ENCODE data around the gene LHX4. TPM values are rescaled to one million over a fixed set of nuclear protein-coding genes. Genes with fewer than 3 reads are reported as not detected.

Gene LHX4
- polyA plus RNA-seq, 1 donor: 3.1 TPM

DNA sequence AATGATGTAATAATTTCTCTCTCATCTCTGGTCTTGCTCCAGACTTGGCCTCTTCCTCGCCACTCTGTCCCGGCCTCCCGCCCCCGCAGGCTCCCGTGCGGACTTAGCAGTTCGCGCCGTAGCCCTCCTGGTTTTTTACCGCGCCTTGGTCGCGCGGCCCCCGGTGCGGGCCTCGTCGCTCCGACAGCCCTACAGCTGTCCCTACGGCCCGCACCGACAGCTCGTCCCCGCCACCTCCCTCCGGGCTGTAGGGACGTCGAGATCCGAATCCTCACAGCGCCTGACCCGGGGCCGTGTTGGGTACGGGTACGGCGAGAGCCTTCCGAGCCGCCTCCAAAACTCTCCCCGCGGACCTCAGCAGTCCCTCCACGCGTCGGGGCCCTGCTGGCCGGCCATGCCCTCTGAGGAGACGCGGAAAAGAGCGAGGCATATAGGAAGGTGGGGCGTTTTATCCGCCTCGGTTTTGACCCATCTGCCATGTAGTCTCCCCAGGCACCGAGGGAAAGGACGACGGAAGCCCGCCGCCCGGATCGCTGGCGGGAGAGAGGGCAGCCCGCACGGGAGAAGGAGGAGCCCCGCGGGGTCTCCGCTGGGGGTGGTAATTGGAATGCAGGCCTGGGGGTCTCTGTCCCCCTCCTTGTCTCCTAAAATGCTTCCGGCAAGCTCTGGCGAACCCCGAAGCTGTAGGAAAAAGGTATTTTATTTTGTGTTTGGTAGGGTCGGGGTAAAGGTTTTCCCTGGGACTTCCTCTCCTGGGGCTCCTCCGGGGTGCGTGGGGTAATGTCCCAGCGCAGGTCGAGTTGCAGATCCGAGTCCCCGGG is 3.3 kb downstream of the LHX4 start:
- DNase-seq: no peak
- Histone ChIP-seq H3K4me3 (ENCODE audit: low read length) (no peak overlapping the region), H3K4me1 (ENCODE audit: control insufficient read depth, insufficient read depth, low read length) (peaks cover 30% of the 10 kb centered on the region), H3K9me3 (ENCODE audit: control insufficient read depth, low read depth, low read length) (peaks cover 21% of the 10 kb centered on the region), H3K27ac (ENCODE audit: low read length) (no peak overlapping the region), H3K27me3 (ENCODE audit: control insufficient read depth, insufficient read depth, low read length) (peaks cover 96% of the 10 kb centered on the region), H3K36me3 (ENCODE audit: control insufficient read depth, insufficient read depth, low read length) (no peaks in the 10 kb centered on the region)
- WGBS (ENCODE audit: insufficient coverage, low lambda C conversion rate): no CpG with 5 or more reads among the region's 71 CpGs

DNA sequence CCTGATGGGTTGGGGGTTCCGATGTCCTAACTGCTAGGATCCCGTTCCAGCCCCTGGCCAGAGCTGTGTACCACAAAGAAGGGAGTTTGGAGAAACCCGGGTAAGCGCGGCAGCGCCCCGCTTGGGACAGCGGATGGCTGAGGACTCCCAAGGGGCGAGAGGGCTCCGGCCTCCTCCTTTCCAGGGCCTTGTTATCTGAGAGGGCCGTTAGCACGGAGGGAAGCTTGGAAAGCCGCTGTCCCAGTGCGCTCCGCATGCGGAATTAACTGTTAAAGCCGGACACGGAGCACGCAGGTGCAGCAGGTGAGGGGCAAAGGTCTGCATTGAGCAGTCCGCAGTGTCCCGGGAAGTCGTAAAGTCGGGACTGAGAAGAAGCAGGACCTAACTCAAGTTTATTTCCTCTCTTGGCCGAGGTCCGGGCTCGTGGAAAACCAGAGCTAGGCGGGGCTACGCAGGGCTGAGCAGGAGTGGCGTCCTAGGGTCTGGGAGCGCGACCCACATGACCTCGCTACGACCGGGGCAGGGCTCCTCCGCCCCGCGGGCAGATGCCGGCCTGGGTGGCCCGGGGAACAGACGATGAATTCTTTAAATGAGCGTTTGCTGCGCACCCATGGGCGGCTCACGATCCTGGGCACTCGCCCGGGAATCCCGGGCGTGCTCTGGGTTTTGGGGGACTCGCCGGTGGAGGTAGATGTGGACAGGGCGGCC is 4.5 kb downstream of the LHX4 start:
- H3K4me1 ChIP-seq (ENCODE audit: control insufficient read depth, insufficient read depth, low read length): peaks cover 26% of the 10 kb centered on the region
- H3K9me3 ChIP-seq (ENCODE audit: control insufficient read depth, low read depth, low read length): peaks cover 16% of the 10 kb centered on the region
- no CpG with 5 or more reads among the region's 51 CpGs for WGBS (ENCODE audit: insufficient coverage, low lambda C conversion rate)

DNA sequence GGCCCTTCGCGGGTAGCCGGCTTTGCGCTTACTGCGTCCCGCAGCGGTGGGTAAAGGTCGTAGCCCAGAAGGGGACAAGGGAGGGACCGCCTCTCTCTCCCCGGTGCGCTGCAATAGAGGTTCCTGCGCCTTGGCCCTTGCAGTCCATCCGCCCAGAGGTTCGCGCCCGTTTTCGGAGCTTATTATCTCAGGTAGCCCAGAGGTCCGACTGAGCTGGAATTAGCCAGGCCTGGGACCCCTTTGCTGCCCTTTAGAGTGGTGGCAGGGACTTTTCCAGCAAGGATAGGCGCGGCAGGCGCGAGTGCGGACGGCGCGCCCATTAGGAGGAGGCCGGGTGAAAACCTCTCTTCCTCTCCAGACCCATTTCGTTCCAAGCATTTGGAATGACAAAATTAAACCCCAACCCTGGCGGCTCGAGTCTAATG is 5.0 kb downstream of the LHX4 start:
- Histone ChIP-seq H3K27ac (ENCODE audit: low read length) (no peak overlapping the region), H3K4me3 (ENCODE audit: low read length) (no peak overlapping the region), H3K36me3 (ENCODE audit: control insufficient read depth, insufficient read depth, low read length) (no peaks in the 10 kb centered on the region), H3K9me3 (ENCODE audit: control insufficient read depth, low read depth, low read length) (peaks cover 16% of the 10 kb centered on the region), H3K4me1 (ENCODE audit: control insufficient read depth, insufficient read depth, low read length) (peaks cover 26% of the 10 kb centered on the region), H3K27me3 (ENCODE audit: control insufficient read depth, insufficient read depth, low read length) (peaks cover 98% of the 10 kb centered on the region)
- no peak for DNase-seq
- WGBS (ENCODE audit: insufficient coverage, low lambda C conversion rate): 0% methylated on average over 1 of the region's 30 CpGs

More for the DNA sequence above, 4.5 kb downstream of the LHX4 start:
- H3K4me3 ChIP-seq (ENCODE audit: low read length): peak overlapping the region; percentile 6
- H3K27ac ChIP-seq (ENCODE audit: low read length): no peak overlapping the region
- peak in 1 of 2 donors; percentile 62 for DNase-seq
- H3K27me3 ChIP-seq (ENCODE audit: control insufficient read depth, insufficient read depth, low read length): peaks cover 96% of the 10 kb centered on the region
- H3K36me3 ChIP-seq (ENCODE audit: control insufficient read depth, insufficient read depth, low read length): no peaks in the 10 kb centered on the region

DNA sequence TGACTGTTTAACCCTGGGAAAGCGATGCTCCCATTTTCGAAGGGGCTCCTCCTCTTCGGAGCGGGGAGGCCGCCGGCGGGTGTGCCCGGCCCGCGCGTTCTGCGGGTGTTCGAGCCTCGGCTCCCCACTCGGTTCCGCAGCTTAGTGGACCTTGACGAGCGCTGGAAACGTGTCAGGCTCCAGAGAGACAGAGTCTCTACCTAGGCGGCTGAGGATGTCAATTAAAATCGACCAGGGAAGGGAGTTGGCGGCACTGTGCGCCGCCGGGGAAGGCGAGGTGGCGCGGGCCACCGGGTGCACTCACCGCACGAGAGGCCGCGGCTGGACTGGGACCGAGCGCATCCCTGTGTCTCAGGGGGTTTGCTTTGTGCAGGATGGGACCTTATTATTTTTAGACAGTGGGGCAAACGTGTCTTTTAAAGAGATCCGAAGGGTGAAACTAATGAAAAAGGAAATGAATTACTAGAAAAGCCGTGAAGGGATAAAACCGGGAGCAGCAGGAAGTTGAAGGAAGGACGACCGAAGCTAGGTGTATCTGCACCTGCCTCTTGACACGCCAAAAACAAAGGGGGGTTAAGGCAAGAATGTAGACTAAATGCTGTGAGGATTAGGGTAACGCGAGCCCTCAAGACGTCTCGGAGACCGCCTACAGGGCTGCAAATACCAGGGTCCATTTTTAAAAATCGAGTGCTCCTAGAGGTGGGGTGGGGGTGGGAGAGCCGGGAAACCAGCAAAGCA is 5.6 kb downstream of the LHX4 start:
- 0% methylated on average over 3 of the region's 49 CpGs for WGBS (ENCODE audit: insufficient coverage, low lambda C conversion rate)
- DNase-seq: no peak
- no peak overlapping the region for H3K4me3 ChIP-seq (ENCODE audit: low read length)

DNA sequence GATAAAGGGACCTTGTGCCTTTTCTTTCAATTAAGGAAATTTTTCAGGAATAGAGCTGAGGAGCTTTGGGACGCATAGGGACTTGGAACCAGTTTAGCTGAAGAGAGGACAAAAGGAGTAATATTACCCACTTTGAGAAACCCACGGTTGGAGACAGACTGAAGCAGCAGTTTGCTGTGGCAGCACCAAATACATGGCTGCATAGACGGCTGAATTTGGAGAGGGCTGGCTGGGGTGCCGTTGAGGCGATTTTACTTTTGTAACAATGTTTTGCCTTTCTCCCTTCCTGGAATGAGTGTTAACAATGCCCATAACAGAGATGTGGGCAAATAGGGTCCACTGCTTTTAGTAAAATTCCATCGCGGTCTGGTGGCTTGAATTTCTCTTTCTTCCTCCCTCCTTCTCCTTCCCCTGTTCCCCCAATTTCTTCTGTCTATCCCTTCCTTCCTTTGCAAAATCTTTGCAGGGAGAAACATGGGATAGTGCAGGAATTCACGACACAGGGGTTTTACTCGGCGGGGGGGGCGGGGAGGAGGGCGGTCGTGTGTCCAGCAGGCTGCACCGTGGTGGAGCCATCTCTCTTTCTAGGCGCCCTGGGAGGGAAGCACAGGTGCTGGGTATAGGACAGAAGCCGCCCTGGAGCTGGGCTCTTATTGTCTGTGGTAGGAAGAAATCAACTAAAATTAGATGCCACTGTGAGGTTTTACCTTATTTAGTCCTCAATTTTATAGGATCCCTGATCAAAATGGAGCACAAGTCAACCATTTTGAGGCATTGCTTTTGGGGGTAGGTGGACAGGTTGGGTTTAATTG is 6.8 kb downstream of the LHX4 start:
- Histone ChIP-seq H3K9me3 (ENCODE audit: control insufficient read depth, low read depth, low read length) (peaks cover 12% of the 10 kb centered on the region), H3K4me3 (ENCODE audit: low read length) (no peak overlapping the region), H3K36me3 (ENCODE audit: control insufficient read depth, insufficient read depth, low read length) (no peaks in the 10 kb centered on the region), H3K27me3 (ENCODE audit: control insufficient read depth, insufficient read depth, low read length) (peaks cover 98% of the 10 kb centered on the region), H3K4me1 (ENCODE audit: control insufficient read depth, insufficient read depth, low read length) (peaks cover 19% of the 10 kb centered on the region), H3K27ac (ENCODE audit: low read length) (no peak overlapping the region)
- 7% methylated on average over 3 of the region's 16 CpGs for WGBS (ENCODE audit: insufficient coverage, low lambda C conversion rate)
- DNase-seq: no peak

More for the DNA sequence above, 5.6 kb downstream of the LHX4 start:
- peaks cover 98% of the 10 kb centered on the region for H3K27me3 ChIP-seq (ENCODE audit: control insufficient read depth, insufficient read depth, low read length)
- no peak overlapping the region for H3K27ac ChIP-seq (ENCODE audit: low read length)
- H3K36me3 ChIP-seq (ENCODE audit: control insufficient read depth, insufficient read depth, low read length): no peaks in the 10 kb centered on the region
- peaks cover 14% of the 10 kb centered on the region for H3K9me3 ChIP-seq (ENCODE audit: control insufficient read depth, low read depth, low read length)
- peaks cover 24% of the 10 kb centered on the region for H3K4me1 ChIP-seq (ENCODE audit: control insufficient read depth, insufficient read depth, low read length)

DNA sequence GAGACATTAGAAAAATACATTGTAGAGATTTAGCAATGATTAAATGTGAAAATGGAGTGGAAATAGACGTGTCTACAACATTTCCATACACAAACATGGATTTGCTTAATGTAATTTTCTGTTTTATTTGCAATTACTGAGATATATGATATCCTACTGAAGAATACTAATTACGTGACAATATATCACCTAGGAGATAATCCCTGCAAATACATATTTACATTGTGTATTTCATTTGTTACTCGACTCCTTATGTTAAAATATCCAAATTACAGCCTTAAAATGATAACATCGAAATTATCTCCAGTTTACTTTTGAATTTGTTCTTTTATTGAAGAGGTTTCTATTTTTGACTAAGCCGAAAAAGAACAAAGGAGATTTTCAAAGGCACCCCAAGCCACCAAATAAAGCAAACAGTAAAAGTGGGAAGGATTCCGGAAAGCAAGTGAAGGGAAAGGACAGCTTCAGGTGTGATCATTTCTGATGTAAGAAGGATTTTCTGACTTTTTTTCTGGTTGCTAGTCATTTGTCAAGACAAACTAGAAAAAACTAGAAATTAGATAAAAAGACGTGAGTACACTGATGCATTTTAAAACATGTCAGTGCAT is 7.9 kb downstream of the LHX4 start:
- no peaks in the 10 kb centered on the region for H3K36me3 ChIP-seq (ENCODE audit: control insufficient read depth, insufficient read depth, low read length)
- H3K4me3 ChIP-seq (ENCODE audit: low read length): no peak overlapping the region
- DNase-seq: no peak
- peaks cover 97% of the 10 kb centered on the region for H3K27me3 ChIP-seq (ENCODE audit: control insufficient read depth, insufficient read depth, low read length)
- peaks cover 12% of the 10 kb centered on the region for H3K9me3 ChIP-seq (ENCODE audit: control insufficient read depth, low read depth, low read length)
- H3K27ac ChIP-seq (ENCODE audit: low read length): no peak overlapping the region
- 16% methylated on average over 6 of the region's 7 CpGs for WGBS (ENCODE audit: insufficient coverage, low lambda C conversion rate)
- peaks cover 18% of the 10 kb centered on the region for H3K4me1 ChIP-seq (ENCODE audit: control insufficient read depth, insufficient read depth, low read length)

DNA sequence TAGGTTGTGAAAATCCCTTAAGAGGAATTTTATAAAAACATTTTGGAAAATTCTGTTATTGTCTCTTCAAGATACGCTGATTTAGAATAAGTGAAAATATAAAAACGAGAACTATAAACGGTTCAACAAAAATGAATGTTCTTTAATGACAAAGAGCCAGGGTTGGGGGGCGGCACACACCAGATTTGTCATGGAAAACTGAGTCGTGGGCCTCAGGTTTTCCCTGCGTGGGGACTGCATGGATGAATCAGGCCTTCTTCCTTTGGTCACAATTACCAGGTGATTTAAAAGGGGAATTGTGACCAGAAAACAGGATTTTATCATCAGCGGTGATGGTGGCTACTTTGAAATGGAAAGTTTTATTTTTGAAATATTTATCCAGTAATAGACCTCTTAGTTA is 8.6 kb downstream of the LHX4 start:
- H3K9me3 ChIP-seq (ENCODE audit: control insufficient read depth, low read depth, low read length): peaks cover 6% of the 10 kb centered on the region
- no peak for DNase-seq
- H3K4me3 ChIP-seq (ENCODE audit: low read length): no peak overlapping the region
- H3K36me3 ChIP-seq (ENCODE audit: control insufficient read depth, insufficient read depth, low read length): no peaks in the 10 kb centered on the region
- WGBS (ENCODE audit: insufficient coverage, low lambda C conversion rate): 50% methylated on average over 1 of the region's 7 CpGs
- peaks cover 14% of the 10 kb centered on the region for H3K4me1 ChIP-seq (ENCODE audit: control insufficient read depth, insufficient read depth, low read length)
- peaks cover 96% of the 10 kb centered on the region for H3K27me3 ChIP-seq (ENCODE audit: control insufficient read depth, insufficient read depth, low read length)
- H3K27ac ChIP-seq (ENCODE audit: low read length): no peak overlapping the region

DNA sequence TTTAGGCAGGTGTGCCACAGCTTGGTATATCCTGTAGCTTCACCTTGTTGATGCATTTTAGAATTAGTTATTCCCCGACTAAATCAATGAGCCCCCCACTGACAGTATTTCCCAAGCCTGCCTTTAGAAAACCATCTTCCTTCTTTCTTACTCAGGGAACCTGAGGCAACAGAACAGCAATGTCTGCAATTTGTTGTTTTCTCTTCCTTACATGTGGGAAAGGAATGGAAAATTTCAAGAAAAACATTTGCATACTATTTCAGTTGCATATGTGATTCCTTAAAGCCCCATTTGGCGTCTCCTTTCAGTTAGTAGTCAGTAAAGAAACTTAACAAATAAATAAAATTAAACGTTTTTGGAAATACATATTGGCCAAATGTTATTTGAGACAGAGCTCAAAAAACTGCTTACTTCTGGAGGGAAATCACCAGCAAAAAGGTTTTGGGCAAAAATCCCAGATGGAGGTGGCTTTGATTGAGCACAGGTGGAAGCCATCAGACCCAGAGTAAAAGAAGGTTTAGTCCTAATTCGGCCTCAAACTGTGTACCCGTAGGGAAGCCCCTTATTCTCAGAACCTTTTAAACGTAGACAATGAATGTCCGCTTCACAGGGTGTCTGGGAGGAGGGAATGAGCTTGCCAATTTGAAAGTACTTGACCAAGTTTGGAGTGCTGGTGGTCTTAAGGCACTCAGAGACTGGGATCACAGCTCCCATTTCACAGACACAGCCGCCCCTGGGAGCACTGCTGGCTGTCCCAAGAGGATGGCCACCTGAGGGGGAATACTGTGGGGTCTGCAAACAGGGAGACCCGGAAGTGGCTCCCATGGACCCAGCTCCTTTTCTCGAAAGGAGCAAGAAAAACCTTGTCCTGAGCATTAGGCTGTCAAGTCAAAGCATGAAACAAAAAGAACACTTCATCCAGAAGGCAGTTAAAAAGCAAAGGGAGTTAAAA is 9.4 kb downstream of the LHX4 start:
- Histone ChIP-seq H3K27ac (ENCODE audit: low read length) (no peak overlapping the region), H3K36me3 (ENCODE audit: control insufficient read depth, insufficient read depth, low read length) (no peaks in the 10 kb centered on the region), H3K4me3 (ENCODE audit: low read length) (no peak overlapping the region), H3K27me3 (ENCODE audit: control insufficient read depth, insufficient read depth, low read length) (peaks cover 88% of the 10 kb centered on the region), H3K9me3 (ENCODE audit: control insufficient read depth, low read depth, low read length) (peaks cover 6% of the 10 kb centered on the region), H3K4me1 (ENCODE audit: control insufficient read depth, insufficient read depth, low read length) (peaks cover 11% of the 10 kb centered on the region)
- WGBS (ENCODE audit: insufficient coverage, low lambda C conversion rate): 0% methylated on average over 2 of the region's 10 CpGs
- DNase-seq: no peak

All from large intestine (tissue), 3 donors.